Measurements from ENCODE around the gene SCN11A.
"Not testable (repeated sequence)": the region's sequence is repeated elsewhere in the genome, so short reads cannot be mapped to it uniquely, and the experiment has no call there.

Gene SCN11A

GRCh38 chr3:39064646-39065045 is 12.9 kb upstream of the SCN11A start:
- no peak for DNase-seq

GRCh38 chr3:39063143-39063542 is 11.4 kb upstream of the SCN11A start:
- DNase-seq = no peak

GRCh38 chr3:39062180-39062579 is 10.4 kb upstream of the SCN11A start:
- DNase-seq = no peak

GRCh38 chr3:39061228-39061627 is 9.5 kb upstream of the SCN11A start:
- not testable (repeated sequence) for DNase-seq

- no peak for DNase-seq
These were observed 4.4 kb upstream of the SCN11A start for GRCh38 chr3:39056151-39056550.

- no peak for DNase-seq
These were observed 2.0 kb upstream of the SCN11A start for GRCh38 chr3:39053696-39054095.

- DNase-seq = no peak
These were observed 839 bp upstream of the SCN11A start for GRCh38 chr3:39052583-39052982.

GRCh38 chr3:39050029-39050428 is 1.7 kb downstream of the SCN11A start:
- peak; percentile 80 for DNase-seq

- no peak for DNase-seq
These were observed 13.6 kb downstream of the SCN11A start for GRCh38 chr3:39038165-39038564.

- no peak for DNase-seq
These were observed 22.2 kb downstream of the SCN11A start for GRCh38 chr3:39029556-39029955.

GRCh38 chr3:39028546-39028945 is 23.2 kb downstream of the SCN11A start:
- no peak for DNase-seq

GRCh38 chr3:39025222-39025970 is 26.3 kb downstream of the SCN11A start:
- peak; percentile 34 for DNase-seq

GRCh38 chr3:39024497-39024896 is 27.2 kb downstream of the SCN11A start:
- DNase-seq = no peak

GRCh38 chr3:39022286-39022630 is 29.5 kb downstream of the SCN11A start:
- no peak for DNase-seq

- no peak for DNase-seq
These were observed 30.1 kb downstream of the SCN11A start for GRCh38 chr3:39021465-39022285.

GRCh38 chr3:39021029-39021428 is 30.7 kb downstream of the SCN11A start:
- no peak for DNase-seq

- no peak for DNase-seq
These were observed 32.4 kb downstream of the SCN11A start for GRCh38 chr3:39019299-39019698.

GRCh38 chr3:39015418-39015817 is 36.3 kb downstream of the SCN11A start:
- DNase-seq = no peak

- DNase-seq = no peak
These were observed 37.7 kb downstream of the SCN11A start for GRCh38 chr3:39013921-39014509.

GRCh38 chr3:39013289-39013688 is 38.5 kb downstream of the SCN11A start:
- no peak for DNase-seq

- DNase-seq = peak; percentile 23
These were observed 40.5 kb downstream of the SCN11A start for GRCh38 chr3:39011191-39011736.

GRCh38 chr3:39005295-39005694 is 46.4 kb downstream of the SCN11A start:
- DNase-seq = no peak
